ENCODE measurements around the gene GBE1.

DNA sequence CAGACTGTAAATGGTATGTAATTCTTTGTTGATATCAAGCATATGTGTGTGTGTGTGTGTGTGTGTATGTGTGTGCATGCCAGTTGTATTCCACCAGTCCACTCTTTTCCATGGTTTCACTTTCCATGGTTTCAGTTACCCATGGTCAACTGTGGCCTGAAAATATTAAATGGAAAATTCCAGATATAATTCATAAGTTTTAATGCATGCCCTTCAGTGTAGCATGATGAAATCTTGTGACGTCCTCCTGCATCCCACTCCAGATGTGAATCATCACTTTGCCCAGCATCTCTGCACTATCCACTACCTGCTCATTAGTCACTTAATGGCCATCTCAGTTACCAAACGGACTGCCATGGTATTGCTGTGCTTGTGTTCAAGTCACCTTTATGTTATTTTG, 215.9 kb downstream of the GBE1 start:
- TF ChIP-seq, protein P1, sequence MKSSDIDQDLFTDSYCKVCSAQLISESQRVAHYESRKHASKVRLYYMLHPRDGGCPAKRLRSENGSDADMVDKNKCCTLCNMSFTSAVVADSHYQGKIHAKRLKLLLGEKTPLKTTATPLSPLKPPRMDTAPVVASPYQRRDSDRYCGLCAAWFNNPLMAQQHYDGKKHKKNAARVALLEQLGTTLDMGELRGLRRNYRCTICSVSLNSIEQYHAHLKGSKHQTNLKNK (CRISPR knock-in tag; IDR thresholded peaks at IDR 0.05), result no peak
- TF ChIP-seq MYBL2 (CRISPR knock-in tag; IDR thresholded peaks at IDR 0.05) (no peak), ZNF416 (CRISPR knock-in tag; IDR thresholded peaks at IDR 0.05) (no peak), TCF7 (CRISPR knock-in tag; IDR thresholded peaks at IDR 0.05; ENCODE audit: low read depth) (no peak), KAT7 (CRISPR knock-in tag; IDR thresholded peaks at IDR 0.05; ENCODE audit: borderline replicate concordance) (no peak)
- TF ChIP-seq, protein P2, sequence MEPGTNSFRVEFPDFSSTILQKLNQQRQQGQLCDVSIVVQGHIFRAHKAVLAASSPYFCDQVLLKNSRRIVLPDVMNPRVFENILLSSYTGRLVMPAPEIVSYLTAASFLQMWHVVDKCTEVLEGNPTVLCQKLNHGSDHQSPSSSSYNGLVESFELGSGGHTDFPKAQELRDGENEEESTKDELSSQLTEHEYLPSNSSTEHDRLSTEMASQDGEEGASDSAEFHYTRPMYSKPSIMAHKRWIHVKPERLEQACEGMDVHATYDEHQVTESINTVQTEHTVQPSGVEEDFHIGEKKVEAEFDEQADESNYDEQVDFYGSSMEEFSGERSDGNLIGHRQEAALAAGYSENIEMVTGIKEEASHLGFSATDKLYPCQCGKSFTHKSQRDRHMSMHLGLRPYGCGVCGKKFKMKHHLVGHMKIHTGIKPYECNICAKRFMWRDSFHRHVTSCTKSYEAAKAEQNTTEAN (CRISPR knock-in tag; IDR thresholded peaks at IDR 0.05), result no peak
- TF ChIP-seq, protein P3, sequence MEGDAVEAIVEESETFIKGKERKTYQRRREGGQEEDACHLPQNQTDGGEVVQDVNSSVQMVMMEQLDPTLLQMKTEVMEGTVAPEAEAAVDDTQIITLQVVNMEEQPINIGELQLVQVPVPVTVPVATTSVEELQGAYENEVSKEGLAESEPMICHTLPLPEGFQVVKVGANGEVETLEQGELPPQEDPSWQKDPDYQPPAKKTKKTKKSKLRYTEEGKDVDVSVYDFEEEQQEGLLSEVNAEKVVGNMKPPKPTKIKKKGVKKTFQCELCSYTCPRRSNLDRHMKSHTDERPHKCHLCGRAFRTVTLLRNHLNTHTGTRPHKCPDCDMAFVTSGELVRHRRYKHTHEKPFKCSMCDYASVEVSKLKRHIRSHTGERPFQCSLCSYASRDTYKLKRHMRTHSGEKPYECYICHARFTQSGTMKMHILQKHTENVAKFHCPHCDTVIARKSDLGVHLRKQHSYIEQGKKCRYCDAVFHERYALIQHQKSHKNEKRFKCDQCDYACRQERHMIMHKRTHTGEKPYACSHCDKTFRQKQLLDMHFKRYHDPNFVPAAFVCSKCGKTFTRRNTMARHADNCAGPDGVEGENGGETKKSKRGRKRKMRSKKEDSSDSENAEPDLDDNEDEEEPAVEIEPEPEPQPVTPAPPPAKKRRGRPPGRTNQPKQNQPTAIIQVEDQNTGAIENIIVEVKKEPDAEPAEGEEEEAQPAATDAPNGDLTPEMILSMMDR (IDR thresholded peaks at IDR 0.05), result no peak
- TF ChIP-seq, protein P4, sequence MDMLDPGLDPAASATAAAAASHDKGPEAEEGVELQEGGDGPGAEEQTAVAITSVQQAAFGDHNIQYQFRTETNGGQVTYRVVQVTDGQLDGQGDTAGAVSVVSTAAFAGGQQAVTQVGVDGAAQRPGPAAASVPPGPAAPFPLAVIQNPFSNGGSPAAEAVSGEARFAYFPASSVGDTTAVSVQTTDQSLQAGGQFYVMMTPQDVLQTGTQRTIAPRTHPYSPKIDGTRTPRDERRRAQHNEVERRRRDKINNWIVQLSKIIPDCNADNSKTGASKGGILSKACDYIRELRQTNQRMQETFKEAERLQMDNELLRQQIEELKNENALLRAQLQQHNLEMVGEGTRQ (CRISPR knock-in tag; IDR thresholded peaks at IDR 0.05), result no peak
